ENCODE results near the gene GPR15LG.

GRCh38 chr10:84216834-84217233 is 43.2 kb downstream of the GPR15LG start:
- TF ChIP-seq CTCF (conservative IDR thresholded peaks at IDR 0.05; ENCODE audit: low read depth, low read length): no peak
- TF ChIP-seq EZH2phosphoT487 (IDR thresholded peaks at IDR 0.05; ENCODE audit: borderline replicate concordance, low read length): no peak
- TF ChIP-seq EZH2 (IDR thresholded peaks at IDR 0.05; ENCODE audit: low read length, unreplicated experiment): no peak
